PC-9 (cell line): Measurements from ENCODE around the gene DPP10. TPM values are rescaled to one million over a fixed set of nuclear protein-coding genes. Genes with fewer than 3 reads are reported as not detected.

Experiments
- BruUV-seq: library from RNA; stranded (reverse); fragments of 400-500 nt; replicated peaks from 2 replicates; lab custom pipeline; 2021; lab: Mats Ljungman, UMichigan
- CTCF ChIA-PET: fragments of 300-600 bp; sonication (Branson Sonifier 250); formaldehyde crosslinking; loops from one replicate; lab custom pipeline; 2022; ENCODE audit warnings: antibody characterized with exemption; lab: Charles Lee
- POLR2A ChIA-PET: fragments of 300-600 bp; sonication (Branson Sonifier 250); formaldehyde crosslinking; loops from one replicate; lab custom pipeline; 2022; ENCODE audit warnings: antibody characterized with exemption; ENCODE audit not compliant: unreplicated experiment; lab: Charles Lee
- DNase-seq, 2 experiments: peaks; one replicate each; pipeline versions ENCODE4 v3.0.0 to v3.0.0-alpha.2; 2015 to 2022; ENCODE audit warnings: mixed read lengths in 1 of 2
- H2AFZ ChIP-seq: fragments of 200-600 bp; sonication (generic); 2 replicates; pipeline ENCODE4 v1.8.1; 2017; ENCODE audit warnings: antibody characterized with exemption
- H3F3A ChIP-seq: fragments of 200-600 bp; sonication (generic); 2 replicates; pipeline ENCODE4 v1.8.1; 2017; ENCODE audit warnings: antibody characterized with exemption, mild to moderate bottlenecking, low read depth; ENCODE audit not compliant: insufficient read depth
- H3K27ac ChIP-seq: fragments of 200-600 bp; sonication (generic); 2 replicates; pipeline ENCODE4 v1.6.1; 2016; ENCODE audit warnings: mixed run types
- H3K27me3 ChIP-seq: fragments of 200-600 bp; sonication (generic); 2 replicates; pipeline ENCODE4 v1.6.1; 2016; ENCODE audit warnings: low read depth, mixed run types; ENCODE audit not compliant: insufficient read depth
- H3K36me3 ChIP-seq: fragments of 200-600 bp; sonication (generic); 2 replicates; pipeline ENCODE4 v1.6.1; 2016; ENCODE audit warnings: low read depth, mixed run types
- H3K4me1 ChIP-seq: fragments of 200-600 bp; sonication (generic); replicated peaks from 2 replicates; pipeline ENCODE4 v1.6.1; 2016; ENCODE audit warnings: mixed run types; ENCODE audit not compliant: insufficient read depth
- H3K4me2 ChIP-seq: fragments of 200-600 bp; sonication (generic); 2 replicates; pipeline ENCODE4 v1.6.1; 2017; ENCODE audit warnings: mixed run types
- H3K4me3 ChIP-seq: fragments of 200-600 bp; sonication (generic); 2 replicates; pipeline ENCODE4 v1.6.1; 2016; ENCODE audit warnings: mixed run types
- H3K79me2 ChIP-seq: fragments of 200-600 bp; sonication (generic); 2 replicates; pipeline ENCODE4 v1.6.1; 2017; ENCODE audit warnings: low read depth, mixed run types
- H3K9me2 ChIP-seq: fragments of 200-600 bp; sonication (generic); 2 replicates; pipeline ENCODE4 v1.8.1; 2017; ENCODE audit warnings: mild to moderate bottlenecking; ENCODE audit not compliant: insufficient read depth
- H3K9me3 ChIP-seq: fragments of 200-600 bp; sonication (generic); 2 replicates; pipeline ENCODE4 v1.8.1; 2016; ENCODE audit warnings: low read depth; ENCODE audit not compliant: insufficient read depth
- H4K20me1 ChIP-seq: fragments of 200-600 bp; sonication (generic); 2 replicates; pipeline ENCODE4 v1.8.1; 2017; ENCODE audit not compliant: insufficient read depth
- CTCF ChIP-seq: fragments of 200-600 bp; sonication (generic); conservative IDR thresholded peaks from 2 replicates; pipeline ENCODE4 v1.6.1; 2017; ENCODE audit warnings: mixed run types, antibody characterized with exemption, mild to moderate bottlenecking, moderate library complexity
- EZH2 ChIP-seq: fragments of 200-600 bp; sonication (generic); IDR thresholded peaks from 2 replicates; pipeline ENCODE4 v1.8.0; 2017; ENCODE audit warnings: antibody characterized with exemption, low read depth
- intact Hi-C: fragments of 100-400 bp; cut with micrococcal nuclease; formaldehyde crosslinking; loops from one replicate; pipeline ENCODE4 v1.10.0; 2022; ENCODE audit not compliant: unreplicated experiment
- total RNA-seq: library from RNA; stranded (reverse); gene quantifications from 2 replicates; pipeline ENCODE4 v1.2.3, GENCODE V29; 2021

The DPP10 gene
- total RNA-seq, 1 experiment from 2014 or later, result not detected

- no TSS peak for BruUV-seq
- H3K79me2 ChIP-seq, result no peaks in the 10 kb centered on the region
- H3K4me2 ChIP-seq, result no peak overlapping the region
- H3K9me3 ChIP-seq, result no peaks in the 10 kb centered on the region
- no peaks in the 10 kb centered on the region; the same call in 1 of the 2 replicates for H3K27me3 ChIP-seq
- no peaks in the 10 kb centered on the region for H3K4me1 ChIP-seq
- intact Hi-C loops, result no loop called here
- H3F3A ChIP-seq, result no peaks in the 10 kb centered on the region
- ChIA-PET POLR2A (no interaction called here), CTCF (no interaction called here)
- DNase-seq, result no peak
- no peaks in the 10 kb centered on the region for H3K36me3 ChIP-seq
- no peak overlapping the region for H3K4me3 ChIP-seq
- H2AFZ ChIP-seq, result no peak overlapping the region
- no peaks in the 10 kb centered on the region; the same call in 1 of the 2 replicates for H3K9me2 ChIP-seq
- TF ChIP-seq CTCF (no peak), EZH2 (no peak)
- H4K20me1 ChIP-seq, result no peaks in the 10 kb centered on the region
- no peak overlapping the region for H3K27ac ChIP-seq
Observed at GRCh38 chr2:115796078-115796477, 1353.6 kb downstream of the DPP10 start.

- Histone ChIP-seq H3K4me1 (no peaks in the 10 kb centered on the region), H2AFZ (no peak overlapping the region), H4K20me1 (no peaks in the 10 kb centered on the region), H3K27me3 (no peaks in the 10 kb centered on the region; the same call in 1 of the 2 replicates), H3K79me2 (no peaks in the 10 kb centered on the region), H3K9me3 (no peaks in the 10 kb centered on the region), H3F3A (no peaks in the 10 kb centered on the region), H3K4me3 (no peak overlapping the region), H3K4me2 (no peak overlapping the region), H3K36me3 (no peaks in the 10 kb centered on the region), H3K27ac (no peak overlapping the region), H3K9me2 (no peaks in the 10 kb centered on the region)
- CTCF ChIA-PET, result no interaction called here
- intact Hi-C loops, result no loop called here
- TF ChIP-seq EZH2, result no peak
- no peak for TF ChIP-seq CTCF
- POLR2A ChIA-PET, result no interaction called here
- DNase-seq, result no peak
- BruUV-seq, result no TSS peak
Observed at GRCh38 chr2:115807276-115807675, 1364.8 kb downstream of the DPP10 start.

GRCh38 chr2:115825912-115826311, 1383.5 kb downstream of the DPP10 start:
- no peak for DNase-seq
- TF ChIP-seq EZH2, result no peak
- TF ChIP-seq CTCF, result no peak
- ChIA-PET POLR2A (no interaction called here), CTCF (no interaction called here)
- Histone ChIP-seq H3K4me2 (no peak overlapping the region), H3K27me3 (no peaks in the 10 kb centered on the region), H4K20me1 (no peaks in the 10 kb centered on the region), H3K4me1 (no peaks in the 10 kb centered on the region), H3K27ac (no peak overlapping the region), H3K79me2 (no peaks in the 10 kb centered on the region), H3K36me3 (no peaks in the 10 kb centered on the region), H3K4me3 (no peak overlapping the region), H3K9me2 (no peaks in the 10 kb centered on the region), H2AFZ (no peak overlapping the region), H3K9me3 (no peaks in the 10 kb centered on the region), H3F3A (no peaks in the 10 kb centered on the region)
- intact Hi-C loops, result no loop called here
- BruUV-seq, result no TSS peak
